ENCODE data around the gene ABR. TPM values are rescaled to one million over a fixed set of nuclear protein-coding genes. Genes with fewer than 3 reads are reported as not detected.

Gene ABR
- total RNA-seq, 1 donor from 2014 or later: 63.6 TPM

GRCh38 chr17:1226308-1226707, 46.5 kb upstream of the ABR start:
- Mint-ChIP-seq H3K9me3 (no peaks in the 10 kb centered on the region), H3K4me3 (no peak overlapping the region), H3K27ac (no peak overlapping the region), H3K36me3 (no peaks in the 10 kb centered on the region), H3K4me1 (ENCODE audit: unreplicated experiment) (no peaks in the 10 kb centered on the region), H3K27me3 (peaks cover 71% of the 10 kb centered on the region)
- no peak for DNase-seq (ENCODE audit: extremely low spot score, unreplicated experiment)
- no peak for TF ChIP-seq CTCF (conservative IDR thresholded peaks at IDR 0.05)

GRCh38 chr17:1224330-1224729, 44.5 kb upstream of the ABR start:
- Mint-ChIP-seq H3K4me3 (no peak overlapping the region), H3K27me3 (peaks cover 66% of the 10 kb centered on the region), H3K36me3 (no peaks in the 10 kb centered on the region), H3K4me1 (ENCODE audit: unreplicated experiment) (no peaks in the 10 kb centered on the region), H3K27ac (no peak overlapping the region), H3K9me3 (no peaks in the 10 kb centered on the region)
- no peak for TF ChIP-seq CTCF (conservative IDR thresholded peaks at IDR 0.05)
- no peak for DNase-seq (ENCODE audit: extremely low spot score, unreplicated experiment)

- Mint-ChIP-seq H3K27ac (no peak overlapping the region), H3K4me3 (no peak overlapping the region), H3K9me3 (no peaks in the 10 kb centered on the region), H3K4me1 (ENCODE audit: unreplicated experiment) (no peaks in the 10 kb centered on the region), H3K27me3 (peaks cover 67% of the 10 kb centered on the region), H3K36me3 (no peaks in the 10 kb centered on the region)
- TF ChIP-seq CTCF (conservative IDR thresholded peaks at IDR 0.05): no peak
- no peak for DNase-seq (ENCODE audit: extremely low spot score, unreplicated experiment)
Measured at GRCh38 chr17:1223662-1224061, 43.9 kb upstream of the ABR start.

GRCh38 chr17:1222321-1222720, 42.5 kb upstream of the ABR start:
- Mint-ChIP-seq H3K4me1 (ENCODE audit: unreplicated experiment) (no peaks in the 10 kb centered on the region), H3K4me3 (no peak overlapping the region), H3K27me3 (peaks cover 65% of the 10 kb centered on the region), H3K36me3 (no peaks in the 10 kb centered on the region), H3K27ac (no peak overlapping the region), H3K9me3 (no peaks in the 10 kb centered on the region)
- no peak for DNase-seq (ENCODE audit: extremely low spot score, unreplicated experiment)
- TF ChIP-seq CTCF (conservative IDR thresholded peaks at IDR 0.05): no peak

GRCh38 chr17:1221209-1221608, 41.4 kb upstream of the ABR start:
- H3K27ac Mint-ChIP-seq: no peak overlapping the region
- peaks cover 54% of the 10 kb centered on the region for H3K27me3 Mint-ChIP-seq
- H3K9me3 Mint-ChIP-seq: no peaks in the 10 kb centered on the region
- H3K4me3 Mint-ChIP-seq: no peak overlapping the region
- peaks cover 8% of the 10 kb centered on the region for H3K4me1 Mint-ChIP-seq (ENCODE audit: unreplicated experiment)
- DNase-seq (ENCODE audit: extremely low spot score, unreplicated experiment): no peak
- no peaks in the 10 kb centered on the region for H3K36me3 Mint-ChIP-seq
- TF ChIP-seq CTCF (conservative IDR thresholded peaks at IDR 0.05): no peak

- H3K4me3 Mint-ChIP-seq: no peak overlapping the region
- TF ChIP-seq CTCF (conservative IDR thresholded peaks at IDR 0.05): no peak
- no peaks in the 10 kb centered on the region for H3K9me3 Mint-ChIP-seq
- peaks cover 45% of the 10 kb centered on the region for H3K27me3 Mint-ChIP-seq
- no peaks in the 10 kb centered on the region for H3K36me3 Mint-ChIP-seq
- H3K4me1 Mint-ChIP-seq (ENCODE audit: unreplicated experiment): peaks cover 8% of the 10 kb centered on the region
- DNase-seq (ENCODE audit: extremely low spot score, unreplicated experiment): no peak
- no peak overlapping the region for H3K27ac Mint-ChIP-seq
Measured at GRCh38 chr17:1220346-1220745, 40.6 kb upstream of the ABR start.

Measured in type B pancreatic cell (in vitro differentiated cells).